RWPE1 (cell line): ENCODE results near the gene GRK4.
A peak's percentile ranks its signal among the peaks of the same experiment; 100 is the strongest.

Experiments
- CTCF ChIA-PET: fragments of 350-600 bp; sonication (Branson Sonifier 250); formaldehyde crosslinking; extraction: SDS; loops from one replicate; lab custom pipeline; 2021; lab: Yijun Ruan, JAX
- POLR2A ChIA-PET: fragments of 400-600 bp; formaldehyde crosslinking; extraction: SDS; loops from one replicate; lab custom pipeline; 2020; ENCODE audit warnings: antibody characterized with exemption; ENCODE audit not compliant: low non-redundant PET; lab: Yijun Ruan, JAX
- DNase-seq: peaks from one replicate; pipeline ENCODE4 v3.0.0; 2012; ENCODE audit warnings: low spot score
- H3K27ac ChIP-seq: fragments of 450-650 bp; 2 replicates; pipeline ENCODE4 v1.5.1; 2017
- CTCF ChIP-seq: fragments of 450-650 bp; conservative IDR thresholded peaks from 2 replicates; pipeline ENCODE4 v1.5.1; 2017; ENCODE audit warnings: low read depth, mild to moderate bottlenecking

GRK4 gene

GRCh38 chr4:2961811-2962441, 1.4 kb upstream of the GRK4 start:
- CTCF ChIA-PET, result no interaction called here
- TF ChIP-seq CTCF, result peak; percentile 24; the same call in 1 of the 2 replicates
- no peak for DNase-seq
- POLR2A ChIA-PET, result interaction anchor here (0.6 kb wide), 2 partner anchors 26 to 233 kb away, joined by 3 read pairs; no protein-coding TSS in a partner anchor
- peak overlapping the region; percentile 63 for H3K27ac ChIP-seq

DNA sequence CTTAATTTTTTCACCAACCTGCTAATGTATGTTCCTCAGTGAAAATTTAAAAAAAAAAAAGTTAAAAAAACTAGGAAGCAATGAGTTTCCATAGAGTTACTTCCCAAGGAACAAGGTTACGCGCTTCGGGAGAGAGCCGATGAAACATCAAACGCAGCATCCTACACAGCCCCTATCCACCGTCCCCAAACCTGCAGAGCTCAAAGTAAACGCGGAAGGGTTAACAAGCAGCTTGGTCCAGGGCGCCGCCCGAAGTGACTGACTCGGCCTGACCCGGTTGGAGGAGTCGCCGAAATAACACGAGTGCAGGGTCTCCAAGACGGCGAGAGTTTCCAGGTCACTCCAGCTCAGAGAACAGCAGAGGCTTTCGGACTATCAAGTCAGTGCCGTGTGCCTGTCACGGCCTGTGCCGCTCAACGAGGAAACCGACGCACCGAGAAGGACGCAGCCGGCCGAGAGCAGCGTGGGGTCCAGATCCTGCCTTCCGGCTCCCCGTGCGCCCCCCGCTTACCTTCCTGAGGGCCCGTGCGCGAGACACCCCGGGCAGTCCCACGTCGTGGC, 677 bp upstream of the GRK4 start:
- no peak for TF ChIP-seq CTCF
- CTCF ChIA-PET, result interaction anchor here (1.3 kb wide), 1 partner anchor 75 kb away, joined by 6 read pairs; no protein-coding TSS in a partner anchor
- DNase-seq, result no peak
- POLR2A ChIA-PET, result no interaction called here
- peak overlapping the region; percentile 79 for H3K27ac ChIP-seq

DNA sequence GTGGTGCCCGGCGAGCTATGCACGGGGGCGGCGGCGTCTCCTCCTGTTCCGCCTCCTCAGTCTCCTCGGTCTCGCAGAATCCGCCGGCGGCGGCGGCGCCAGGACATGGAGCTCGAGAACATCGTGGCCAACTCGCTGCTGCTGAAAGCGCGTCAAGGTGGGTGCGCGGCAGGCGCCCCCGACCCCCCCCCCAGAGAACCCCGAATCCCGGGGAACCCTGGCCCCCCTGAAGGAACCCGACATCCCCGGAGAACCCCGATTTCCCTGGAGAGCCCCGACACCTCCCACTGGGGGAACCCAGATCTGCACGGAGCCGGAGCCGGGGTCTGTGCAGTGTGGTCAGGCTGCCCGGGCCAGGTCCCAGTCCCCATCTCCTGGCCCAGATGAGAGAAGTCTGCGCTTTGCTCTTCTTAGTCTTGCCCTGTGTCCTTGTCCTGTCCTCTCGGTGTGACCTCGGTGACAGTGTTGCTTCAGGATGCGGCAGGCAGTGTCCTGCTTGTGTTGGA, 648 bp downstream of the GRK4 start:
- TF ChIP-seq CTCF, result no peak
- H3K27ac ChIP-seq, result peak overlapping the region; percentile 79
- ChIA-PET POLR2A (interaction anchor here (1.0 kb wide), 1 partner anchor 32 kb away, joined by 3 read pairs; no protein-coding TSS in a partner anchor), CTCF (interaction anchor here (1.3 kb wide), 1 partner anchor 74 kb away, joined by 6 read pairs; no protein-coding TSS in a partner anchor)
- DNase-seq, result peak; percentile 55

DNA sequence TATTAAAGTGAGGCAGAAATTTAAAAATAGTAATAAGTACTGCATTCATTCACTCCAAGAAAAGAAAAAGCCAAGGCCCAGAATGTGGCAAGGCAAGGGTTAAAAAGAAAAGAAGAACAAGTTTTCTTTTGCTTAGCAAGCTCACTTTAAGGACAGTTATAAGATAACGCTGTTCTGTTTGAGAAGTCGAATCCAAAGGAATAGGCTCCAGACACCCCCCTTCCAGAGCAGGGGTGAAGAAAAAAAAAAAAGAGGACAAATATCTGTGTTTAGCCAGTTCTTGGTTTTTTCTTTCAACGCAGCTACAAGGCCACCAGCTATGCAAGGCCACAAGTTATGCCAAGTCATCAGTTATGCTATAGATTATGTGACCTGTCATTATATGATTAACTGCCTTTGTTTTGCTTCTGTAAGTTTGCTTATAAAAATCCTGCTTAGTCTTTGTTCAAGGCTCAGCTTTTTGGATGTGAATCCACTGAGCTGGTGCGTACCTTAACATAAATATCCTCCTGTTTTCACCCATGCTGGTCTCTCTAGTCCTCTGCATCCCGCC, 1.4 kb downstream of the GRK4 start:
- no peak for DNase-seq
- ChIA-PET POLR2A (no interaction called here), CTCF (no interaction called here)
- no peak for TF ChIP-seq CTCF
- H3K27ac ChIP-seq, result no peak overlapping the region

GRCh38 chr4:2965262-2965661, 1.9 kb downstream of the GRK4 start:
- no peak for TF ChIP-seq CTCF
- no peak for DNase-seq
- POLR2A ChIA-PET, result no interaction called here
- CTCF ChIA-PET, result no interaction called here
- H3K27ac ChIP-seq, result no peak overlapping the region

- CTCF ChIA-PET, result interaction anchor here (1.2 kb wide), 1 partner anchor 10 kb away, joined by 4 read pairs; no protein-coding TSS in a partner anchor
- DNase-seq, result no peak
- POLR2A ChIA-PET, result no interaction called here
- TF ChIP-seq CTCF, result no peak
- H3K27ac ChIP-seq, result no peak overlapping the region
Measured at GRCh38 chr4:2968381-2968780, 5.0 kb downstream of the GRK4 start.
